ENCODE results near the gene RPN1. TPM values are rescaled to one million over a fixed set of nuclear protein-coding genes. Genes with fewer than 3 reads are reported as not detected.
"Not testable (repeated sequence)": the region's sequence is repeated elsewhere in the genome, so short reads cannot be mapped to it uniquely, and the experiment has no call there.

RPN1 gene
- total RNA-seq, 2 donors from 2014 or later: 144 to 155 TPM

DNA sequence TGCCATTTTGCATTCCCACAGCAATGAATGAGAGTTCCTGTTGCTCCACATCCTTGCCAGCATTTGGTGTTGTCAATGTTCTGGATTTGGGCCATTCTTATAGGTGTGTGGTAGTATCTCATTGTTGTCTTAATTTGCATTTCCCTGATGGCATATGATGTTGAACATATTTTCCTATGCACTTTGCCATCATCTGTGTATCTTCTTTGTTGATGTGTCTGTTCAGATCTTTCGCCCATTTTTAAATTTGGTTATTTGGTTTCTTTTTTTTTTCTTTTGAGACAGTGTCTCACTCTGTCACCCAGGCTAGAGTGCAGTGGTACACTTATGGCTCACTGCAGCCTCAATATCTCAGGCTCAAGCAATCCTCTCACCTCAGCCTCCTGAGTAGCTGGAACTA is 60.6 kb downstream of the RPN1 start:
- DNase-seq (ENCODE audit: low spot score); intact Hi-C loops (cut with DNase I): not testable (repeated sequence)

DNA sequence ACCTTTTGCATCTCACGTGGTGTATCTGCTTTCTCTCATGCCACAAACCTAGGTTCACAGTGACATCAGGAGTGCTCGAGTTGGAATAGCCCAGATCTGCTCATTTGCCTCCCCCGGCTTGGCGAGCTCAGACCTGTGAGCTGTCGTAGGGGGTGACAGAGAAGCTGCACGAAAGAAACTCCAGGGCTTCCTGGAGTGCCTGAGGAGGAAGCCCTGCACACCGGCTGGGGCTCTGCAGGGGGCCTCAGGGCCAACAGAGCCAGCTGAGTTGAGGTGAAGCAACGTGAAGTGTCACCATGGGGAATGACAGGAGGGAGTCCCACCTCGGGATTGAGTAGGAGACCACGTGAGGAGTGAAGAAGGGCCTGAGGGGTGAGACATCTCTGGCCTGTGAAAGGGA is 62.5 kb downstream of the RPN1 start:
- no peak for DNase-seq (ENCODE audit: low spot score)
- intact Hi-C loops (cut with DNase I): no loop called here

DNA sequence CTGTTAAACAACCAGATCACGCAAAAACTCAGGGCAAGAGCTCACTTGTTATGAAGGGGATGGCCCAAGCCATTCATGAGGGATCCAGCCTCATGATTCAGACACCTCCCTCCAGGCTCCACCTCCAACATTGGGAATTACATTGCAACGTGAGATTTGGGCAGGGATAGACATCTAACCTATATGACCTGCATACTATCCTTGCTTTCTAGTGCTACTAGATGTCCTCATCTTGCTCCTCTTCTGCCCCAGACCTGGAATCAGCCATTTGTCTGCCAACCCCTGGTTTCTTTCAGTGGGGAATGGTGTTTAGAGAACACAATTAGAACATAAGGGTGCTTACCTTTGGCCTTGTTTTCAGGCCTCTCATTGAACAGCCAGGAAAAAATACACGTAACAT is 63.2 kb downstream of the RPN1 start:
- DNase-seq (ENCODE audit: low spot score): no peak
- intact Hi-C loops (cut with DNase I): no loop called here

DNA sequence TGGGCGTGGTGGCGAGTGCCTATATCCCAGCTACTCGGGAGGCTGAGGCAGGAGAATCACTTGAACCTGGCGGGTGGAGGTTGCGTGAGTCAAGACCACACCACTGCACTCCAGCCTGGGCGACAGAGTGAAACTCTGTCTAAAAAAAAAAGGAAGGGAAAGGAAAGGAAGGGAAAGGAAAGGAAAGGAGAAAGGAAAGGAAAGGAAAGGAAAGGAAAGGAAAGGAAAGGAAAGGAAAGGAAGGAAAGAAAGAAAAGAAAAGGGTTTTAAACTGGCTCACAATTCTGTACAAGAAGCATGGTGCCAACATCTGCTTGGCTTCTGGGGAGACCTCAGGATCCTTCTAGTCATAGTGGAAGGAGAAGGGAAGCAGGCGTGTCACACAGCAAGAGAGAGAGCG is 63.7 kb downstream of the RPN1 start:
- intact Hi-C loops (cut with DNase I); DNase-seq (ENCODE audit: low spot score): not testable (repeated sequence)

DNA sequence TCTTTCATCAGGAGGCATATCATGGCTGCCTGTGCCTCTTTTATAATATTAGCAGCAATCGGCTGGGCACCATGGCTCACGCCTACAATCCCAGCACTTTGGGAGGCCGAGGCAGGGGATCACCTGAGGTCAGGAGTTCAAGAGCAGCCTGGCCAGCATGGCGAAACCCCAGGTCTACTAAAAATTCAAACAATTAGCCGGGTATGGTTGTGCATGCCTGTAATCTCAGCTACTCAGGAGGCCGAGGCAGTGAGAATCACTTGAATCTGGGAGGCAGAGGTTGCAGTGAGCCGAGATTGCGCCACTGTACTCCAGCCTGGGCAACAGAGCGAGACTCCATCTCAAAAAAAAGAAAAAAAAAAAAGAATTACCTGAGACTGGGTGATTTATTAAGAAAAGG is 64.2 kb downstream of the RPN1 start:
- intact Hi-C loops (cut with DNase I); DNase-seq (ENCODE audit: low spot score): not testable (repeated sequence)

DNA sequence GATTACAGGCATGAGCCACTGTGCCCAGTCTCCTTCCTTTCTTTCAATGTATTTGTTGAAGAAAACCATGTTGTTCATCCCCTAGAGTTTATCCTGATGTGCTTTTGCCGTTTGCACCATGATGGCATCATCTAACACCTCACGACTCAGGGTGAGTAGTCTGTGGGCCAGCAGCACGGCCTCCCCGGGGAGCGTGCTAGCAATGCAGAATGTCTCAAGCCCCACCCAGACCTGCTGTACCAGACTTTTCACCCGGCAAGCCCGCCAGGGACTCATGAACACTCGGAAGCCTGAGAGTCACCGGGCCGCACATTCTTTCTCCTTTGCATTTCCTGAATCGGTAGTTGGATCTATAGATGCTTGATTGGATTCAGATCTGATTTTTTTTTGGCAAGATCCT is 64.6 kb downstream of the RPN1 start:
- intact Hi-C loops (cut with DNase I): no loop called here

DNA sequence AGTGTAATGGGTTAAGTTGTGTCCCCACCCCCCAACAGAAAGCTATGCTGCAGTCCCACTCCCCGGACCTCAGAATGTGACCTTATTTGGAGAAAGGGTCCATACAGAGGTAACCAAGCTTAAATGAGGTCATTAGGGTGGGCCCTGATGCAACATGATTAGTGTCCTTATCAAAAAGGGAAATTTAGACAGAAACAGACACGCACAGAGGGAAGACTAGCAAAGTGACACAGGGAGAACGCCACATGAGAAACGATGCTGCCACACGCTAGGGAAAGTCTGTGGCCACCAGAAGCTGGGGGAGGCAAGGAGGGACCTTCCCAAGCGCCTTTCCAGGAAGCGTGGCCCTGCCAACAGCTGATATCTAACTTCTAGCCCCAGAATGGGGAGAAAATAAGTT is 65.4 kb downstream of the RPN1 start:
- intact Hi-C loops (cut with DNase I): no loop called here
- no peak for DNase-seq (ENCODE audit: low spot score)

More for the DNA sequence above, 64.6 kb downstream of the RPN1 start:
- DNase-seq (ENCODE audit: low spot score): no peak

DNA sequence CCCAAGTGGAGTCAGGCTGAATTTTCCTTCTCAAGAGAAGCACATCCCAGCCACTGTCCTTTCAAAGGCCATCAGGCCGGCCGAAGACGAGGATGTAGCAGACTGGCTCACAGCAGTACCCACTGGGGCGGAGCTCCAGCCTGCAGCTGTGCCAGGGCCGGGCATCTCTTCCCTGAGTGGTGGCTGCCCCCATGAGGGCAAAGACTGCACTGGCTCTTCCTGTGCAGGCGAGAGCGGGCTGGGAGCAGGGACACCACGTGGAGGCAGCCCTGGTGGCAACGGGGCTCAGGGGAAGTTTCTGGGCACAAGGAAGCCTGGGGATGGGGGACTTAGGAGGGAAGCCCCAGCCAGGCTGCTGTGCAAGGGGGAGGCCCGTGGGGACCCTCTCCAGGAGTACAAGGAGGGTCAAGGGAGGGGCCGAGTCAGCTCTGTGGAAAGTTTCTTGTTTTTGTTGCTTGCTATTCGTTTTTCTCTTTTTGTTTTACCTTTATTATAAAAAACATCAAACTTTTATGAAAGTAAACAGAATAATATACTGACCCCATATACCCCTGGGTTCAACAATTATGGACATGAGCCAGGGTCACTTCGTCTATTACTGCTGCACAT is 66.1 kb downstream of the RPN1 start:
- intact Hi-C loops (cut with DNase I): no loop called here

DNA sequence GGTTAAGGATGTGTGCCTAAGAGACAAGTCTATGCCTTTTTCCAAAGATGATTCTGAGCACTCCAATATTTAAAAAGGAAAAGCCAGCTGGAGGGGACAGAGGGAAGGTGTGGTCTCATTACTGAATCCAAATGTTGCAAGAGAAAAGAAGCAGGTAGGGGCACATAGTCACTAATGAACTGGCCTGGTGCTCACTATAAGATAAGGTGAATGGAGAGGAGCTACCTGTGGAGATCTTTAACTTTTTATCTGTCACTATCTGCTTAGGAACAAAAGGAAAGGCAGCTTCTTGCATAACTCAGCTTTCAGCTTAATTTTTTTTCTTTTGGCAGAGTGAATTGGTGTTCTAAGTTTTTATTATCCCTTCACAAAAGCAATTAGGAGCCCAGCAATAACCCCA is 69.1 kb downstream of the RPN1 start:
- no peak for DNase-seq (ENCODE audit: low spot score)
- intact Hi-C loops (cut with DNase I): no loop called here

More for the DNA sequence above, 66.1 kb downstream of the RPN1 start:
- peak; percentile 93 for DNase-seq (ENCODE audit: low spot score)

DNA sequence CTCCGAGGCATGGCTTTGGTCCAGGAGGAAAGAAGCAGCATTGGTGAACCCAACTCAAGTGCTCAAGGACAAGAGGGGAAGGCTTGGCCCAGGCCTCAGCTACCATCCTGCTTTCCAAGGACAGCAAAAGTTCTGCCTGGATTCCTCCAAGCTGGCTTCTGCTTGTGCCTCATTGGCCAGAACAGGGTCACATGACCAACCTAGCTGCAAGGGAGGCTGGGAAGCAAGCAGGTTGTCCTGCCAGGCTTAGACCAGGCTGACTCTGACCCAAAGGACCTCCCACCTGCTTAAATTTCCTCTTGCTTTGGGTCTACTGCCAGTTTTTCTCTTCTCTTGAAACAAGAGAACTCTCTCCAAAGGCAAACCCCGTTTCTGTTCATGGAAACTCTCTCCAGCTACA is 70.7 kb downstream of the RPN1 start:
- intact Hi-C loops (cut with DNase I): no loop called here
- DNase-seq (ENCODE audit: low spot score): no peak

DNA sequence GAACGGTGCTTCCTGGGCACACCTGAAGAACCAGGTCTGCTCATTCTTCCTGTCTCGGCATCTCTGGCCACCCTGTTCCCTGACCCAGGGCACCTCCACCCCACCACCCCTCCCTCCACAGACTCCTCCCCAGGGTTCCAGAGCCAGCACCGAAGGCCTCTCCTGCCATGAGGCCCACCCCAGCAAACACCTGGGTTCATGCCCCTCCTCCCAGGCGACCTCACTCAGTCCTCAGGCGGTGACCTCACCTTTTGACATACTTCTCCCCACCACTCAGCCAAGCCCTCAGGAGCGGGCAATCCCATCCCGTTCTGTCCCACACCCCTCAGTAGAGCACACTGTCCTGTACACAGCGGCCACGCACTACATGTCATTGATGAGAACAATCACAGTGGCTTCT is 72.3 kb downstream of the RPN1 start:
- intact Hi-C loops (cut with DNase I): no loop called here

DNA sequence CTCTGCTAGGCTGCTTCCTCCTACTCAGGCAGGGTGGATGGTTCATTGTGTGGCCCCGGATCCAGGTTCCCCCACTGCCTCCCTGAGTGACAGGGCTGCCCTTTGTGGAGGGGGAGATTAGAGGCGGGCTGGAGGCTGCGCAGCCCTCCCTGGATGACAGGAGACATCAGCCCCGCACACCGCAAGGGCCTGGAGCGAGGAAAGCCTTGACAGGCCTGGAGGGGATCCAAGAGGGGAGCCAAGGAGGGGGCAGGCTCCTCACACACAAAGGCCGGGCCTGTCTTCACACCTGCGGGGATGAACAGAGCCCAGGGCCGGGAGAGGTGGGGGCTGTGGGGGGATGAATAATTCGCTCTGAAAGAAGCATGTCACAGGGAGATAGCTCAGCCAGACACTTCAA is 72.9 kb downstream of the RPN1 start:
- DNase-seq (ENCODE audit: low spot score): no peak
- intact Hi-C loops (cut with DNase I): no loop called here

More for the DNA sequence above, 72.3 kb downstream of the RPN1 start:
- DNase-seq (ENCODE audit: low spot score): no peak

DNA sequence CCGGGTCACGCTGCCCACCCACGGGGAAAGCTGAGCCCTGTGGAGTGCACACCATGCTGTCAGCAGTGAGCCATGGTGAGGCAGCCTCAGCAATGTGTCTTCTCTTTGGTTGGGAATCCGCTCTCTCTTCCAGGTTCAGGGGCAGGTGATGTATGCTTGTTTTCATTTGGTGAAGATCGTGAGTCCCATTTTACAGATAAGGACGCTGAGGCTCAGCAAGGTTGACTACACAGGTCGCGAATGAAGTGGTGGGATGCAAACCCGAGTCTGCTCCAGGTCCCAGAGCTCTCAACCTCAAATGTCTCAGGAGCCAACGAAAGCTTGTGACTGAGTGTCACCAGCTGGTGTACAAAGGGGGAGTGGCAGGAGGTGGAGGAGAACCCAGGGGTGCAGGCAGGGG is 74.3 kb downstream of the RPN1 start:
- intact Hi-C loops (cut with DNase I): no loop called here
- no peak for DNase-seq (ENCODE audit: low spot score)

DNA sequence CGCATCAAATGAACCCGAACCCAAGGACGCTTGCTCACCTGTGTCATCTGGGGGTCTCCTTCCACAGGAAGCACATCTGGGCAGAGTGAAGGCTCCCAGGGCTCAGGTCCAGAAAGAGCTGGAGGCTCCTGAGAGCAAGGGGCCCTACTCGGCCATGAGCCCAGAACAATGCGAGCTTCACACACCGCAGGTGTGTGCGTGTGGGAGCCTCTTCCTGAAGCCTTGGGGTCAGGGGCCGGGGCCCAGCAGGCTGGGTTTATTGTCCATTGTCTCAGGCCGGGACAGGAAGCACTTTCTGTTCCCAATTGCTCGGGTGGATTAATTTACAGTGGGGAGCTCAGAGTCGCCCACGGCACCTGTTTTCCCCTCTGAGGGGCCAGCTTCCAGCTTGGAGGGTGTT is 74.8 kb downstream of the RPN1 start:
- no peak for DNase-seq (ENCODE audit: low spot score)

DNA sequence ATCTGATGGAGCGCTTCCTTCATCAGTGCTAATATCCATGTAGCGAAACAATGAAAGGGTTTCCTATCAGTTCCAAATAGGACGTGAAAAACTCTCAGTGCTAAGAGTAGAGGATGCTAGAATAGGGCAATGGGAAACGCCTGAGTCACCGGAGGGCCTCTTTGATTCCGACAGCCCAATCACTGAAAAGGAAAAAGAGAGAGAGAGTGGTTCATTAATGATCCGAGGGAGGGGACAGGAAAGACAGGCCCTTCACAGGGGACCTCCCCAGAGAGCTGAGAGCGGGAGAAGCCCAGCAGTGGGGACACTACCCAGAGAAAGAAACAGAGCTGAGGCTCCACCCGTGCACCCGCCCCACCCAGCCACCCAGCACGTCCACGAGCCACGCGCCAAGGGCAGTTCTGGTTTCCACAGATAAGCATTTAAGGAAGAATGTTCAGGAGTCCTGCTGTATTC is 76.9 kb downstream of the RPN1 start:
- intact Hi-C loops (cut with DNase I): no loop called here
- DNase-seq (ENCODE audit: low spot score): no peak

More for the DNA sequence above, 74.8 kb downstream of the RPN1 start:
- intact Hi-C loops (cut with DNase I): no loop called here

DNA sequence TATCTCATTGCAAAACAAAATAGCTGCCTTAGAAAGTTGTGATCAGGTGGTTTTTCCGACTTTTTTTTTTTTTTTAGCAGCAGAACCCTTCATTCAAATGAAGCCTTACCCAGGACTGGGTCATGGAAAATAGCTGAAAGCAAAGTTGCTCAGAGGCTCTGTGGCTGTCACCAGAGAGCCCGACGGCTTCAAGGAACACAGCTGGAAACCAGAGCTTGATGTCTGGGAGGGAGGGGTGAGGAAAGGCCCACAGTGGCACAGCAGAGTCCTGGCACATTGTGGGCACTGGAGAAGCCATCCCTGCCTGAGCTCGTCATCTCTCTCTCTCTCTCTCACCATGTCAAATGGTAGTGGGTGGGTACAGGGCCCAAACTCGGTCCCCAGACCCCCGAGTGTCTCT is 77.5 kb downstream of the RPN1 start:
- intact Hi-C loops (cut with DNase I): no loop called here
- no peak for DNase-seq (ENCODE audit: low spot score)

DNA sequence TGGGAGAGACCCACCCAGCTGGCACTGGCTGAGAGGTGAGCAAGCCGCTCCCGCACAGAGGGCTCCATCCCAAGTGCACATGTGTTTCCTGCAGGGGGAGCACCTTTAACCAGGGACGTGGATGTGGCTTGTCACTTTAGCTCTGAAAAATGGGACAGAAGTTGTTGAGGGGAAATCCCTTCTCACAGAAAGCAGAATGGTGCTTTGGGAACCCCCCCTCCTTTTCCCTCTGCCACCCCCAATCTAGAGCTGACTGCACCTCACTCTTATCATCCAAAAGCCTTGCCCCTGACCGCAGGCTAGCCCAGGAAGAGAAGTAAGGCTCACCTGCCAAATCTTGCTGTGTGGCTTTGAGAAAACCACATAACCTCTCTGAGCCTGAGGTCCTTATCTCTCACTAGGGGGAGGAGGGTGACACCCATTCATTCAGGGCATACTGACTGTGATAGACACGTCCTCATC is 77.9 kb downstream of the RPN1 start:
- intact Hi-C loops (cut with DNase I): no loop called here
- no peak for DNase-seq (ENCODE audit: low spot score)

DNA sequence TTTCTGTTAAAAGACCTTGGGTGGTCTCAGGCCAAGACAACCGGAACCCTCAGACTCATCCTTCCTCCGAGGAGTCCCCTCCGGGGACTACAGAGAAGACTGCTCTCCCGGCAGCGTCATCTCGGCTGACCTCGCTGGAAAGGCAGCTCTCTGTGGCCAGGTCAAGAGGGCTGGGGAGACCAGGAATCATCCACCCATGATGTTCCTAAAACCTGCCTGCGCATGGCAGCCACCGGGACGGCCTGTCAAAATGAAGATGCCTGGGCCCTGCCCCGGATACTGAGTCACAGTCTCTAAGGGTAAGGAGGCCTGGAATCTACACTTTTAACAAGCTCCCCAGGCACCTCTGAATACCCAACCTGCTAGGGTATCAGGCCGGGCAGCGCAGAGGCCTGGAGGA is 78.6 kb downstream of the RPN1 start:
- intact Hi-C loops (cut with DNase I): no loop called here
- no peak for DNase-seq (ENCODE audit: low spot score)

All from posterior vena cava (tissue), 2 donors.